ENCODE data around the gene ASXL2.

DNA sequence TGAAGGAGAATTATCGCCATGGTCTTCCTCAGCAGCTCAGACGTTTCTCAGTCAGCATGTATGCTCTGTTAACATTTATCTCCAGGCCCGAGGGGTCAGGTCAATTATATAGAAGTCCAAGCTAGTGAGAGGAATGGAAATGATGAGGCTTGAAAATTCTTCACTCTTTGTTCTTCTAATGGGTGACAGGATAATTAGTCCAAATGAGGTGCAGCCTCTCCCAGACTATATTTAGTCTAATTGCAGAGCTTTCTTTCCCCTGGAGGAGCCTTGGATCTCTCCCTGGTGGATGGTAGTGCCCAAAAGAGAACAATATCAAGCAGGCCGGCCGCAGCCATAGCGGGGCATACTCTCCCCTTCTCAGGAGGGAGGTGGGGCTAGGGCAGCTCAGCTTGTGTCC, 153.5 kb downstream of the ASXL2 start:
- TF ChIP-seq, protein P1, sequence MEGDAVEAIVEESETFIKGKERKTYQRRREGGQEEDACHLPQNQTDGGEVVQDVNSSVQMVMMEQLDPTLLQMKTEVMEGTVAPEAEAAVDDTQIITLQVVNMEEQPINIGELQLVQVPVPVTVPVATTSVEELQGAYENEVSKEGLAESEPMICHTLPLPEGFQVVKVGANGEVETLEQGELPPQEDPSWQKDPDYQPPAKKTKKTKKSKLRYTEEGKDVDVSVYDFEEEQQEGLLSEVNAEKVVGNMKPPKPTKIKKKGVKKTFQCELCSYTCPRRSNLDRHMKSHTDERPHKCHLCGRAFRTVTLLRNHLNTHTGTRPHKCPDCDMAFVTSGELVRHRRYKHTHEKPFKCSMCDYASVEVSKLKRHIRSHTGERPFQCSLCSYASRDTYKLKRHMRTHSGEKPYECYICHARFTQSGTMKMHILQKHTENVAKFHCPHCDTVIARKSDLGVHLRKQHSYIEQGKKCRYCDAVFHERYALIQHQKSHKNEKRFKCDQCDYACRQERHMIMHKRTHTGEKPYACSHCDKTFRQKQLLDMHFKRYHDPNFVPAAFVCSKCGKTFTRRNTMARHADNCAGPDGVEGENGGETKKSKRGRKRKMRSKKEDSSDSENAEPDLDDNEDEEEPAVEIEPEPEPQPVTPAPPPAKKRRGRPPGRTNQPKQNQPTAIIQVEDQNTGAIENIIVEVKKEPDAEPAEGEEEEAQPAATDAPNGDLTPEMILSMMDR (conservative IDR thresholded peaks at IDR 0.05): no peak
- TF ChIP-seq EZH2 (IDR thresholded peaks at IDR 0.05; ENCODE audit: low read depth): no peak

Data from PC-9 (cell line).